Cardiac muscle cell (in vitro differentiated cells and primary cell): ENCODE data around the gene SLC16A7. TPM values are rescaled to one million over a fixed set of nuclear protein-coding genes. Genes with fewer than 3 reads are reported as not detected.

Source experiments
- DNase-seq, 2 donors: peaks; one replicate each; pipeline versions ENCODE4 v3.0.0 to v3.0.0-alpha.2; 2010 to 2017; ENCODE audit warnings: low read depth in 1 of 2, low spot score in 1 of 2
- H3K27ac ChIP-seq: fragments of 200-600 bp; sonication (generic); 2 replicates; pipeline ENCODE4 v1.5.1; 2016
- H3K27me3 ChIP-seq: fragments of 200-600 bp; sonication (generic); 2 replicates; pipeline ENCODE4 v1.6.0; 2016; ENCODE audit warnings: control low read depth
- H3K36me3 ChIP-seq: fragments of 200-600 bp; sonication (generic); 2 replicates; pipeline ENCODE4 v1.5.1; 2016; ENCODE audit warnings: control low read depth
- H3K4me1 ChIP-seq: fragments of 200-600 bp; sonication (generic); 2 replicates; pipeline ENCODE4 v1.8.1; 2017; ENCODE audit warnings: low read depth, mild to moderate bottlenecking, mixed run types
- H3K4me3 ChIP-seq: fragments of 200-600 bp; sonication (generic); 2 replicates; pipeline ENCODE4 v1.5.1; 2016; ENCODE audit warnings: mild to moderate bottlenecking
- H3K9me3 ChIP-seq: fragments of 200-600 bp; sonication (generic); 2 replicates; pipeline ENCODE4 v1.5.1; 2017; ENCODE audit warnings: low read depth, mild to moderate bottlenecking, control low read depth
- polyA plus RNA-seq: library from polyadenylated mRNA; unstranded; fragments of >200 nt; fragmentation: Nextera tagmentation; extraction: Ambion mirVana; gene quantifications from 2 replicates; pipeline ENCODE4 v1.2.1, GENCODE V29; 2016
- total RNA-seq: library from RNA; depleted of rRNA; stranded (reverse); fragments of >200 nt; gene quantifications from 2 replicates; pipeline ENCODE4 v1.2.3, GENCODE V29; 2016
- TF ChIP-seq, protein P1 (sequence below): IDR thresholded peaks from 2 replicates; pipeline ENCODE4 v1.5.1; 2012; ENCODE audit warnings: low read depth, mild to moderate bottlenecking, low read length

The SLC16A7 gene
- total and polyA plus RNA-seq, 2 experiments from 2014 or later = 2.4 to 5.3 TPM

GRCh38 chr12:59634254-59634653 is 38.4 kb downstream of the SLC16A7 start:
- H3K27me3 ChIP-seq = no peaks in the 10 kb centered on the region
- H3K36me3 ChIP-seq = no peaks in the 10 kb centered on the region
- DNase-seq = no peak
- no peaks in the 10 kb centered on the region for H3K9me3 ChIP-seq
- H3K4me1 ChIP-seq = no peaks in the 10 kb centered on the region
- H3K27ac ChIP-seq = no peak overlapping the region
- H3K4me3 ChIP-seq = no peak overlapping the region
- TF ChIP-seq, protein P1, sequence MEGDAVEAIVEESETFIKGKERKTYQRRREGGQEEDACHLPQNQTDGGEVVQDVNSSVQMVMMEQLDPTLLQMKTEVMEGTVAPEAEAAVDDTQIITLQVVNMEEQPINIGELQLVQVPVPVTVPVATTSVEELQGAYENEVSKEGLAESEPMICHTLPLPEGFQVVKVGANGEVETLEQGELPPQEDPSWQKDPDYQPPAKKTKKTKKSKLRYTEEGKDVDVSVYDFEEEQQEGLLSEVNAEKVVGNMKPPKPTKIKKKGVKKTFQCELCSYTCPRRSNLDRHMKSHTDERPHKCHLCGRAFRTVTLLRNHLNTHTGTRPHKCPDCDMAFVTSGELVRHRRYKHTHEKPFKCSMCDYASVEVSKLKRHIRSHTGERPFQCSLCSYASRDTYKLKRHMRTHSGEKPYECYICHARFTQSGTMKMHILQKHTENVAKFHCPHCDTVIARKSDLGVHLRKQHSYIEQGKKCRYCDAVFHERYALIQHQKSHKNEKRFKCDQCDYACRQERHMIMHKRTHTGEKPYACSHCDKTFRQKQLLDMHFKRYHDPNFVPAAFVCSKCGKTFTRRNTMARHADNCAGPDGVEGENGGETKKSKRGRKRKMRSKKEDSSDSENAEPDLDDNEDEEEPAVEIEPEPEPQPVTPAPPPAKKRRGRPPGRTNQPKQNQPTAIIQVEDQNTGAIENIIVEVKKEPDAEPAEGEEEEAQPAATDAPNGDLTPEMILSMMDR = no peak

DNA sequence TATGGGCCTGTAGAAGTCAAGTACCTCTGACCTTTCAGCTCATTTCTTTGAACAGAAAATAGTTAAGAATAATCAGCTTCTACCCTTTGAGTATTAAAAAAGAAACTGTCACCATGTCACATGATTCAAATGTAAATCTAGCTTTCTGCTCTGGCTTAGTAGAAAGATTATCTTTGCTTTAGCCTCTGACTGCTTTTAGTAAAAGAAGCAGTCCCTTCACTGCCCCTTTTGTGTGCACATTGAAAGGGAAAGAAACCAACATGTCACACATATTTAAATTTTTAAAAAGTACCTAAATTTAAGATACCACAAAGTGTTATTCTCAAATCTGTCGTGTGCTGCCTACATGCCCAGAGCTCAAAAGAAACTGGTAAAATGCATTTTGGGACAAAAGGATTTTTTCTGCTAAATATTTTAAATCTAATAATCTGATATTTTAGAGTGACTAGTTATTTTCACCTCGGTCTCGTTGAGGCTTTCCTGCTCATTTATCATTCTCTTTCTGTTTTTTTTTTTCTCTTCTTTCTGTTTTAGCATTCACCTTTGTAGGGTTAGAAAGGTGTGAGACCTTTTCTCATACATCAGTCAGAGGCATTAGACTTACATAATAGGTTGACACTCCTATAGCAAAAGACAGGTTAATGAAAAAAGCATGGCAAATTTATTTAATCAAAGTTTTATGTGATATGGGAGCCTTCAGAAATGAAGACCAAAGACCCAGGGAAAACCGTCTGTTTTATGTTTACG is 41.3 kb downstream of the SLC16A7 start:
- Histone ChIP-seq H3K27ac (no peak overlapping the region), H3K36me3 (no peaks in the 10 kb centered on the region), H3K4me3 (no peak overlapping the region), H3K4me1 (no peaks in the 10 kb centered on the region), H3K27me3 (no peaks in the 10 kb centered on the region), H3K9me3 (no peaks in the 10 kb centered on the region)
- TF ChIP-seq, protein P1 = no peak
- DNase-seq = no peak

GRCh38 chr12:59637692-59638070 is 41.9 kb downstream of the SLC16A7 start:
- no peaks in the 10 kb centered on the region for H3K4me1 ChIP-seq
- H3K4me3 ChIP-seq = no peak overlapping the region
- no peaks in the 10 kb centered on the region for H3K36me3 ChIP-seq
- TF ChIP-seq, protein P1 = no peak
- no peaks in the 10 kb centered on the region for H3K9me3 ChIP-seq
- DNase-seq = peak in 1 of 2 donors; percentile 19
- H3K27ac ChIP-seq = no peak overlapping the region
- no peaks in the 10 kb centered on the region for H3K27me3 ChIP-seq

- Histone ChIP-seq H3K27ac (no peak overlapping the region), H3K36me3 (no peaks in the 10 kb centered on the region), H3K27me3 (no peaks in the 10 kb centered on the region), H3K9me3 (no peaks in the 10 kb centered on the region), H3K4me1 (no peaks in the 10 kb centered on the region), H3K4me3 (no peak overlapping the region)
- TF ChIP-seq, protein P1 = no peak
- no peak for DNase-seq
These were observed 47.7 kb downstream of the SLC16A7 start for GRCh38 chr12:59643550-59643949.

DNA sequence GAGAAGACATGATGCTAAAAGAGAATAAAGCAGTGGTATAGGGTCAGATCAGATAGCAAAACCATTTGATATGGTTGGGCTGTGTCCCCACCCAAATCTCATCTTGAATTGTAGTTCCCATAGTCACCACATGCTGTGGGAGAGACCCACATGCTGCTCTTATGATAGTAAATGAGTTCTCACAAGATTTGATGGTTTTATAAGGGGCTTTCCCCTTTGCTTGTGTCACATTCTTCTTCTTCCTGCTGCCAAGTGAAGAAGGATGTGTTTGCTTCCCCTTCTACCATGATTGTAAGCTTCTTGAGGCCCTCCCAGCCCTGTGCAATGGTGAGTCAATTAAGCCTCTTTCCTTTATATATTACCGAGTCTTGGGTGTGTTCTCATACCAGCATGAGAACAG is 49.4 kb downstream of the SLC16A7 start:
- no peaks in the 10 kb centered on the region for H3K4me1 ChIP-seq
- DNase-seq = no peak
- TF ChIP-seq, protein P1 = no peak
- no peak overlapping the region for H3K4me3 ChIP-seq
- H3K27me3 ChIP-seq = no peaks in the 10 kb centered on the region
- H3K27ac ChIP-seq = no peak overlapping the region
- H3K36me3 ChIP-seq = no peaks in the 10 kb centered on the region
- no peaks in the 10 kb centered on the region for H3K9me3 ChIP-seq
